Measurements from ENCODE around the gene DMGDH. TPM values are rescaled to one million over a fixed set of nuclear protein-coding genes. Genes with fewer than 3 reads are reported as not detected.

DMGDH gene
- 0.89 and 2.5 TPM in 2 replicates for total RNA-seq

GRCh38 chr5:79069488-79070349 lies at the start of gene DMGDH, which contains the start of gene BHMT2:
DMGDH (minus strand) TSS chr5:79069674; CDS start chr5:79069620, 54 bp downstream.
BHMT2 (plus strand) TSS chr5:79069767; CDS start chr5:79069783, 16 bp downstream.

GRCh38 chr5:79111387-79111959 lies 42.0 kb upstream of the DMGDH start, which contains the start of gene BHMT:
BHMT (plus strand) TSS chr5:79111809; CDS start chr5:79111886, 77 bp downstream.

GRCh38 chr5:78985116-78985724 lies 84.3 kb downstream of the DMGDH start, which contains the start of gene ARSB:
ARSB (minus strand) TSS chr5:78985310; CDS start chr5:78985248, 62 bp downstream.

Other genes starting within 250 kb of the DMGDH start
- 16.6 and 16.8 TPM in 2 replicates for gene ARSB, start 84.4 kb downstream of the DMGDH start, total RNA-seq
- gene BHMT2, start 93 bp upstream of the DMGDH start, total RNA-seq: 1.3 and 2.2 TPM in 2 replicates
- gene BHMT, start 42.1 kb upstream of the DMGDH start, total RNA-seq: not detected in 2 replicates
- gene JMY, start 166.5 kb upstream of the DMGDH start, total RNA-seq: 2.4 and 2.5 TPM in 2 replicates